ENCODE results near the gene SLC13A5.

DNA sequence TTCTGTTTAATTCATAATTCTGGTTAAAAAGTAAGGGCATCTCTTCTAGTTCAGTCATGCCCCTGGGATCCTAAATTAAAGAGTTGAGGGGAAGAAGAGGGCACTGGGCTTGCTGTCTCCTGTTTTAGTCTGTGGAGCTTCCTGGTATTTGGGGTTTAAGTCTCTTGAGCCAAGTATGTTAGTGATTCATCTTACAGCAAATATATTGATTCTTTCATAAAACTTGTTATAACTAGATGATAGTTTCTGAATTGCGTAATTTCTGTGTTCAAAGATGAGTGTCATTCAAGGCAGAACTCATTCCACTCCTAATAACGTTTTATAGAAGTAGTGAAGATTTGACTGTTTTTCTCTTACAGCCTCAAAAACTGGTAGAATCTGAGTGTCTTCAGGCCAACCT is 70.6 kb downstream of the SLC13A5 start:
- TF ChIP-seq, protein P1, sequence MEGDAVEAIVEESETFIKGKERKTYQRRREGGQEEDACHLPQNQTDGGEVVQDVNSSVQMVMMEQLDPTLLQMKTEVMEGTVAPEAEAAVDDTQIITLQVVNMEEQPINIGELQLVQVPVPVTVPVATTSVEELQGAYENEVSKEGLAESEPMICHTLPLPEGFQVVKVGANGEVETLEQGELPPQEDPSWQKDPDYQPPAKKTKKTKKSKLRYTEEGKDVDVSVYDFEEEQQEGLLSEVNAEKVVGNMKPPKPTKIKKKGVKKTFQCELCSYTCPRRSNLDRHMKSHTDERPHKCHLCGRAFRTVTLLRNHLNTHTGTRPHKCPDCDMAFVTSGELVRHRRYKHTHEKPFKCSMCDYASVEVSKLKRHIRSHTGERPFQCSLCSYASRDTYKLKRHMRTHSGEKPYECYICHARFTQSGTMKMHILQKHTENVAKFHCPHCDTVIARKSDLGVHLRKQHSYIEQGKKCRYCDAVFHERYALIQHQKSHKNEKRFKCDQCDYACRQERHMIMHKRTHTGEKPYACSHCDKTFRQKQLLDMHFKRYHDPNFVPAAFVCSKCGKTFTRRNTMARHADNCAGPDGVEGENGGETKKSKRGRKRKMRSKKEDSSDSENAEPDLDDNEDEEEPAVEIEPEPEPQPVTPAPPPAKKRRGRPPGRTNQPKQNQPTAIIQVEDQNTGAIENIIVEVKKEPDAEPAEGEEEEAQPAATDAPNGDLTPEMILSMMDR (conservative IDR thresholded peaks at IDR 0.05), result no peak
- TF ChIP-seq EZH2 (IDR thresholded peaks at IDR 0.05; ENCODE audit: low read depth), result no peak
